Measurements from ENCODE around the gene NAA16.
"Not testable (repeated sequence)": the region's sequence is repeated elsewhere in the genome, so short reads cannot be mapped to it uniquely, and the experiment has no call there.

NAA16 gene

GRCh38 chr13:41352935-41353840 lies 42.1 kb downstream of the NAA16 start:
- Mint-ChIP-seq H3K36me3 (ENCODE audit: insufficient read depth) (peaks cover 37% of the 10 kb centered on the region), H3K4me1 (ENCODE audit: low read depth in 2 of 2) (peaks cover 28 to 51% of the 10 kb centered on the region in 2 donors), H3K4me3 (peak overlapping the region; percentile 36 to 51), H3K9me3 (no peaks in the 10 kb centered on the region), H3K27me3 (no peaks in the 10 kb centered on the region), H3K27ac (peak overlapping the region; percentile 96)
- DNase-seq (peak; percentile 59 to 78 (median 66)), ATAC-seq (replicated peaks) (peak; percentile 82)

- peaks cover 28 to 39% of the 10 kb centered on the region in 2 donors for H3K4me1 Mint-ChIP-seq (ENCODE audit: low read depth in 2 of 2)
Observed at GRCh38 chr13:41354416-41354815, 43.3 kb downstream of the NAA16 start.

GRCh38 chr13:41356385-41356648 lies 45.2 kb downstream of the NAA16 start:
- Mint-ChIP-seq H3K4me1 (ENCODE audit: low read depth in 2 of 2) (peaks cover 28 to 37% of the 10 kb centered on the region in 2 donors), H3K36me3 (ENCODE audit: insufficient read depth) (peaks cover 43% of the 10 kb centered on the region), H3K27ac (peak overlapping the region; percentile 97), H3K4me3 (peak overlapping the region; percentile 71 to 76)
- not testable (repeated sequence) for H3K27me3 Mint-ChIP-seq; DNase-seq; ATAC-seq (replicated peaks); H3K9me3 Mint-ChIP-seq

More at GRCh38 chr13:41354416-41354815, 43.3 kb downstream of the NAA16 start:
- no peaks in the 10 kb centered on the region for H3K9me3 Mint-ChIP-seq
- no peak for ATAC-seq (replicated peaks)
- peak overlapping the region in 1 of 2 donors; percentile 96 for H3K27ac Mint-ChIP-seq
- no peaks in the 10 kb centered on the region for H3K27me3 Mint-ChIP-seq
- no peak overlapping the region for H3K4me3 Mint-ChIP-seq
- no peak for DNase-seq
- H3K36me3 Mint-ChIP-seq (ENCODE audit: insufficient read depth): peaks cover 35% of the 10 kb centered on the region

- peak overlapping the region; percentile 97 for H3K27ac Mint-ChIP-seq
Observed at GRCh38 chr13:41356786-41357185, 45.7 kb downstream of the NAA16 start.

DNA sequence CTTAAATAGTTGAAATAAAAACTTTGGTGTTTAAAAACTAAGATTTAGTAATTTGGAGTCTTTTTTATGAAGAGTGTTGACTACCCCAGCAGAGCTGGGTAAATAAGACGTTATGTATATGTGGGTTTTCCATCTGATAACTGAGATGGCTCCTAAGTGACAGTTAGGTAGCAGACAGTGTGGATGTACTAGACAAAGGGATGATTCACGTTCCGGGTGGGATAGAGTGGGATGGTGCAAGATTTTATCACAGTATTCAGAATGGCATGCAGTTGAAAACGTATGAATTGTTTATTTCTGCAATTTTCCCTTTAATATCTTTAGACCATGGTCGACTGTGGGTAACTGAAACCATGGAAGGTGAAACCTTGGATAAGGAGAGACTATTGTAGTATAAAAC lies 50.4 kb downstream of the NAA16 start:
- H3K27me3 Mint-ChIP-seq: no peaks in the 10 kb centered on the region
- no peak overlapping the region for H3K4me3 Mint-ChIP-seq
- H3K36me3 Mint-ChIP-seq (ENCODE audit: insufficient read depth): peaks cover 70% of the 10 kb centered on the region
- ATAC-seq (replicated peaks) (no peak), DNase-seq (no peak)
- no peaks in the 10 kb centered on the region for H3K9me3 Mint-ChIP-seq
- no peak overlapping the region for H3K27ac Mint-ChIP-seq
- peaks cover 14 to 16% of the 10 kb centered on the region in 2 donors for H3K4me1 Mint-ChIP-seq (ENCODE audit: low read depth in 2 of 2)

More at GRCh38 chr13:41356786-41357185, 45.7 kb downstream of the NAA16 start:
- H3K27me3 Mint-ChIP-seq: no peaks in the 10 kb centered on the region
- peaks cover 48% of the 10 kb centered on the region for H3K36me3 Mint-ChIP-seq (ENCODE audit: insufficient read depth)
- DNase-seq (peak; percentile 10 to 18 (median 15)), ATAC-seq (replicated peaks) (peak; percentile 68)
- peaks cover 28 to 37% of the 10 kb centered on the region in 2 donors for H3K4me1 Mint-ChIP-seq (ENCODE audit: low read depth in 2 of 2)
- H3K4me3 Mint-ChIP-seq: peak overlapping the region; percentile 71 to 76
- H3K9me3 Mint-ChIP-seq: no peaks in the 10 kb centered on the region

- Mint-ChIP-seq H3K27ac (peak overlapping the region; percentile 13 to 65), H3K27me3 (no peaks in the 10 kb centered on the region), H3K4me1 (ENCODE audit: low read depth in 2 of 2) (no peaks in the 10 kb centered on the region), H3K36me3 (ENCODE audit: insufficient read depth) (peaks cover 79% of the 10 kb centered on the region), H3K4me3 (no peak overlapping the region), H3K9me3 (no peaks in the 10 kb centered on the region)
- ATAC-seq (replicated peaks) (no peak), DNase-seq (no peak)
Observed at GRCh38 chr13:41364043-41364442, 53.0 kb downstream of the NAA16 start.

- Mint-ChIP-seq H3K9me3 (no peaks in the 10 kb centered on the region), H3K4me1 (ENCODE audit: low read depth in 2 of 2) (peaks cover 0 to under 1% of the 10 kb centered on the region in 2 donors), H3K4me3 (no peak overlapping the region), H3K36me3 (ENCODE audit: insufficient read depth) (peaks cover 75% of the 10 kb centered on the region), H3K27me3 (no peaks in the 10 kb centered on the region), H3K27ac (no peak overlapping the region)
- DNase-seq (no peak), ATAC-seq (replicated peaks) (no peak)
Observed at GRCh38 chr13:41365631-41366030, 54.6 kb downstream of the NAA16 start.

DNA sequence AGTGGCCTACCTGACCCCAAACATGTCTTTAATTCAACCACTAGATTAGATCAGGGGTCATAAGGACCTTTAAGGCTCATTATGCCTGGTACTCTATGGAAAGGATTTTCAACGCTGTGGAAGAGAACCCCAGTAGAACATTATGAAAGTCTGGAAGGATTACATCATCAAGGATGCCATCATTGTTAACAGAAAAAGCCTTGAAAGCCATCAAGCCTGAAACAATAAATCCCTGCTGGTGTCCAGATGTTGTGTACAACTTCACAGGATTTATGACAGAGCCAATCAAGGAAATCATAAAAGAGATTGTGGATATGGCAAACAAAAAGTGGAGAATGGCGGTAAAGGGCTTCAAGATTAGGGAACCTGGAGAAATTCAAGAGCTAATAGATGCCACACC lies 59.7 kb downstream of the NAA16 start:
- no peak overlapping the region for H3K4me3 Mint-ChIP-seq
- H3K9me3 Mint-ChIP-seq: no peaks in the 10 kb centered on the region
- peak overlapping the region in 1 of 2 donors; percentile 4 for H3K27ac Mint-ChIP-seq
- DNase-seq (no peak), ATAC-seq (replicated peaks) (no peak)
- H3K36me3 Mint-ChIP-seq (ENCODE audit: insufficient read depth): peaks cover 76% of the 10 kb centered on the region
- no peaks in the 10 kb centered on the region for H3K27me3 Mint-ChIP-seq
- H3K4me1 Mint-ChIP-seq (ENCODE audit: low read depth in 2 of 2): peaks cover 0 to 4% of the 10 kb centered on the region in 2 donors

DNA sequence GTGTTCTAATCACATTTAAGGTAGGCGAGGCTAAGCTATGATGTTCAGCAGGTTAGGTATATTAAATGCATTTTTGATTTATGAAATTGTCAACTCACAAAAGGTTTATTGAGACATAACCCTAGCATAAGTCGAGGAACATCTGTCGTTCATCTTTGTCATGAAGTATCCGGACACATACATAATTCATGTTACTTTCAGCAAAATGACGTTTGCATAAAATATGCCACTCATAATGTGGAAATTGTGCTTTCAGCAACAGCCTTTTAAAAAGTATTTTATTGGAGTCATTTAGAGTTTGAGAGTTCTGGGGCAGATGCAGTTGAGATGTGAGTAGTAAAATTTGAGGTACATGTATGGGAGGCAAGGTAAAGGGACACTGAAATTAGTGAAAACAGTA lies 66.4 kb downstream of the NAA16 start:
- Mint-ChIP-seq H3K27me3 (no peaks in the 10 kb centered on the region), H3K4me1 (ENCODE audit: low read depth in 2 of 2) (no peaks in the 10 kb centered on the region), H3K27ac (no peak overlapping the region), H3K4me3 (no peak overlapping the region), H3K9me3 (no peaks in the 10 kb centered on the region), H3K36me3 (ENCODE audit: insufficient read depth) (peaks cover 38% of the 10 kb centered on the region)
- DNase-seq: no peak
- ATAC-seq (replicated peaks): no peak

- no peak for ATAC-seq (replicated peaks)
Observed at GRCh38 chr13:41382431-41382830, 71.4 kb downstream of the NAA16 start.

GRCh38 chr13:41383386-41383785 lies 72.3 kb downstream of the NAA16 start:
- ATAC-seq (replicated peaks) (no peak), DNase-seq (no peak)
- Mint-ChIP-seq H3K4me1 (ENCODE audit: low read depth in 2 of 2) (no peaks in the 10 kb centered on the region), H3K27ac (no peak overlapping the region), H3K36me3 (ENCODE audit: insufficient read depth) (no peaks in the 10 kb centered on the region), H3K4me3 (no peak overlapping the region), H3K27me3 (no peaks in the 10 kb centered on the region), H3K9me3 (no peaks in the 10 kb centered on the region)

More at GRCh38 chr13:41382431-41382830, 71.4 kb downstream of the NAA16 start:
- Mint-ChIP-seq H3K4me1 (ENCODE audit: low read depth in 2 of 2) (no peaks in the 10 kb centered on the region), H3K36me3 (ENCODE audit: insufficient read depth) (no peaks in the 10 kb centered on the region), H3K27me3 (no peaks in the 10 kb centered on the region), H3K4me3 (no peak overlapping the region), H3K27ac (no peak overlapping the region), H3K9me3 (no peaks in the 10 kb centered on the region)
- DNase-seq: no peak

DNA sequence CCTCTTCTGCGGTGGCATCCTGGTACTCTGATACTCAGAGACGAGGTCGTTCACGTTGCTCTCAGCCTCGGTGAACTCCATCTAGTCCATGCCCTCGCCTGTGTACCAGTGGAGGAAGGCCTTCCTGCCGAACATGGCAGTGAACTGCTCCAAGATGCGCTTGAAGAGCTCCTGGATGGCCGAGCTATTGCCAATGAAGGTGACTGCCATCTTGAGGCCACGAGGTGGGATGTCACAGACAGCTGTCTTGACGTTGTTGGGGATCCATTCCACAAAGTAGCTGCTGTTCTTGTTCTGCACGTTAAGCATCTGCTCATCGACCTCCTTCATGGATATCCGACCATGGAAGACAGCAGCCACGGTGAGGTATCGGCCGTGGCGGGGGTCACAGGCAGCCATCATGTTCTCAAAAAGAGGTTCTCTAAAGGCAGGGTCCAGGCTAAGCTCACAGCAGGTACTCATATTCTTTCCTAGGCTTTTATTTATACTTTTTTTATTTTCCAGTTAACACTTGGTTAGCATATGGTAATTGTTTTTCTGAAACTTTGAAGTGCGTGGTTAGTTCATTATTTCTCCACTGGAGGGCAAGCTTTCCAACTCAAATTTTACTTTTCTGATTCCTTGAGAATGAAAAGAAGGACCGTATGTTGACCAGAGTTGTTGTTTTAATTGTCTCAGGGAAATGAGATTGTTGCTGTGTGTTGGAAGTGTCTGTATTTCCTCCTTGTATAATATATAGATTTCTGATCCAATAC lies 73.9 kb downstream of the NAA16 start:
- H3K27ac Mint-ChIP-seq: no peak overlapping the region
- H3K27me3 Mint-ChIP-seq: no peaks in the 10 kb centered on the region
- ATAC-seq (replicated peaks) (no peak), DNase-seq (no peak)
- no peaks in the 10 kb centered on the region for H3K36me3 Mint-ChIP-seq (ENCODE audit: insufficient read depth)
- no peak overlapping the region for H3K4me3 Mint-ChIP-seq
- peaks cover 0 to 3% of the 10 kb centered on the region in 2 donors for H3K4me1 Mint-ChIP-seq (ENCODE audit: low read depth in 2 of 2)
- H3K9me3 Mint-ChIP-seq: no peaks in the 10 kb centered on the region

- no peak overlapping the region for H3K27ac Mint-ChIP-seq
- DNase-seq: no peak
- no peaks in the 10 kb centered on the region for H3K36me3 Mint-ChIP-seq (ENCODE audit: insufficient read depth)
- ATAC-seq (replicated peaks): no peak
- peaks cover 0 to 3% of the 10 kb centered on the region in 2 donors for H3K4me1 Mint-ChIP-seq (ENCODE audit: low read depth in 2 of 2)
- H3K27me3 Mint-ChIP-seq: no peaks in the 10 kb centered on the region
- no peaks in the 10 kb centered on the region for H3K9me3 Mint-ChIP-seq
- no peak overlapping the region for H3K4me3 Mint-ChIP-seq
Observed at GRCh38 chr13:41386211-41386610, 75.1 kb downstream of the NAA16 start.

- Mint-ChIP-seq H3K9me3 (no peaks in the 10 kb centered on the region), H3K27ac (no peak overlapping the region)
- ATAC-seq (replicated peaks): no peak
Observed at GRCh38 chr13:41387576-41387975, 76.5 kb downstream of the NAA16 start.

More at GRCh38 chr13:41387576-41387975, 76.5 kb downstream of the NAA16 start:
- peaks cover 0 to 3% of the 10 kb centered on the region in 2 donors for H3K4me1 Mint-ChIP-seq (ENCODE audit: low read depth in 2 of 2)
- H3K36me3 Mint-ChIP-seq (ENCODE audit: insufficient read depth): no peaks in the 10 kb centered on the region
- H3K27me3 Mint-ChIP-seq: no peaks in the 10 kb centered on the region
- DNase-seq: no peak
- no peak overlapping the region for H3K4me3 Mint-ChIP-seq

Data from effector memory CD8-positive, alpha-beta T cell (primary cell).